Peyer's patch (tissue), 4 donors: ENCODE data around the gene FEZF2.

Experiments used
- POLR2A ChIP-seq, 2 donors: fragments of 450-650 bp; IDR thresholded peaks; one replicate each; pipeline ENCODE4 v1.5.1; 2017; ENCODE audit warnings: antibody characterized with exemption in 2 of 2, mild to moderate bottlenecking in 2 of 2, moderate library complexity in 2 of 2
- TF ChIP-seq, protein P1 (sequence below), 6 experiments: fragments of 450-650 bp in 4 of 6; fragments of 200-600 bp in 2 of 6; sonication (generic) in 1 of 6; IDR thresholded peaks; one replicate each; pipeline ENCODE4 v1.5.1; 2017 to 2019; ENCODE audit warnings: antibody characterized with exemption in 6 of 6, mild to moderate bottlenecking in 3 of 6, moderate library complexity in 1 of 6

GRCh38 chr3:62378311-62378789 is 5.0 kb upstream of the FEZF2 start:
- TF ChIP-seq, protein P1, sequence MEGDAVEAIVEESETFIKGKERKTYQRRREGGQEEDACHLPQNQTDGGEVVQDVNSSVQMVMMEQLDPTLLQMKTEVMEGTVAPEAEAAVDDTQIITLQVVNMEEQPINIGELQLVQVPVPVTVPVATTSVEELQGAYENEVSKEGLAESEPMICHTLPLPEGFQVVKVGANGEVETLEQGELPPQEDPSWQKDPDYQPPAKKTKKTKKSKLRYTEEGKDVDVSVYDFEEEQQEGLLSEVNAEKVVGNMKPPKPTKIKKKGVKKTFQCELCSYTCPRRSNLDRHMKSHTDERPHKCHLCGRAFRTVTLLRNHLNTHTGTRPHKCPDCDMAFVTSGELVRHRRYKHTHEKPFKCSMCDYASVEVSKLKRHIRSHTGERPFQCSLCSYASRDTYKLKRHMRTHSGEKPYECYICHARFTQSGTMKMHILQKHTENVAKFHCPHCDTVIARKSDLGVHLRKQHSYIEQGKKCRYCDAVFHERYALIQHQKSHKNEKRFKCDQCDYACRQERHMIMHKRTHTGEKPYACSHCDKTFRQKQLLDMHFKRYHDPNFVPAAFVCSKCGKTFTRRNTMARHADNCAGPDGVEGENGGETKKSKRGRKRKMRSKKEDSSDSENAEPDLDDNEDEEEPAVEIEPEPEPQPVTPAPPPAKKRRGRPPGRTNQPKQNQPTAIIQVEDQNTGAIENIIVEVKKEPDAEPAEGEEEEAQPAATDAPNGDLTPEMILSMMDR (IDR thresholded peaks at IDR 0.05) = no peak
- no peak for TF ChIP-seq POLR2A (IDR thresholded peaks at IDR 0.05)
